GM19025 (cell line): ENCODE results near the gene CAV1.
"Not testable (repeated sequence)": the region's sequence is repeated elsewhere in the genome, so short reads cannot be mapped to it uniquely, and the experiment has no call there.

ENCODE experiments used
- ATAC-seq: cut with Tn5 transposase; IDR thresholded peaks from one replicate; pipeline ENCODE4 v1.9.1; 2021; ENCODE audit warnings: mild to moderate bottlenecking, low read depth, moderate library complexity; ENCODE audit not compliant: unreplicated experiment

The CAV1 gene

DNA sequence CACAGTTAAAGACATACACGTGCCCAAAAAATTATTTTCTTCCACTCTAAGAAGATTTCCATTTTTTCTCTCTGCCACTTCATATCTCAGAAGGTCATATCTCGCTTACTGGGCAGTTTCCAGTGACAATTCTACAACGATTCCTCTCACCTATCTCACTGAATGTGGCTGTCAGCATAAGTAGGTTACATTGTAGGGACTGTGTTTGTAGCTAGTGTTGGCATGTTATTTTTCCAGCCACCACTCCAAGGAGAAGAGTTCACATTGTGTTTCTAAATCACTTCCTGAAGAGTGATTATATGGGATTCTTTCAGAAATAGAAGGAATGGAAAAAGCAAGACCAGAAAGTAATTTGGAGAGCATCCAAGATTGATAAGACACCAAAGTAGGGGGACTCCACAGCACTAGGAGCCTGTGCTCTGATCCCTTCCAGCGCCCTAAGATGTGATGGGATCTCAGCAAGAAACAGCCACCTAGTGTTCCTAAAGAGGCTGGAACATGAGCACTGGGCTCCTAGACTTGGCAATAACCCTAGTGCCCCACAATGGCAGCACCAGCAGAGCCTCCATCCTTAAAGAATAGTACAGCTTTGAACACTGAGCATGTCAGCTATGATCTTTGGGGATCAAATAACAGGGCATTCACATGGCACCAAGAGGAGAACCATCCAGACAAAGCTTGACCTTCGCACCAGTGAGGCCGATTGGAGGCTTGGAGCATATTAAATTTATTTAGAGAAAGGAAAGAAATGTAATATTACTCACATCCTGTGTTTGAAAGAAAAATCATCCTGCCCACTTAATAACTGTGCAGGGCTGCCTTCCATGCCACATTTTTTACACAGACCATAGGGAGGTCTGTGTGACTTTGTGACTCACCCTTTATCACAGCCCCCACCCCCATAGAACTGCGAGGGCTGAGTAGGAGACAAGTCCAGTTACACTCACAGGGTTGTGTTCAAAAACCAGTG is 51.8 kb downstream of the CAV1 start:
- no peak for ATAC-seq

GRCh38 chr7:116577320-116577871 is 52.6 kb downstream of the CAV1 start:
- peak; percentile 75 for ATAC-seq

- no peak for ATAC-seq
These were observed 53.7 kb downstream of the CAV1 start for GRCh38 chr7:116578526-116578925.

- ATAC-seq = no peak
These were observed 54.5 kb downstream of the CAV1 start for GRCh38 chr7:116579322-116579721.

DNA sequence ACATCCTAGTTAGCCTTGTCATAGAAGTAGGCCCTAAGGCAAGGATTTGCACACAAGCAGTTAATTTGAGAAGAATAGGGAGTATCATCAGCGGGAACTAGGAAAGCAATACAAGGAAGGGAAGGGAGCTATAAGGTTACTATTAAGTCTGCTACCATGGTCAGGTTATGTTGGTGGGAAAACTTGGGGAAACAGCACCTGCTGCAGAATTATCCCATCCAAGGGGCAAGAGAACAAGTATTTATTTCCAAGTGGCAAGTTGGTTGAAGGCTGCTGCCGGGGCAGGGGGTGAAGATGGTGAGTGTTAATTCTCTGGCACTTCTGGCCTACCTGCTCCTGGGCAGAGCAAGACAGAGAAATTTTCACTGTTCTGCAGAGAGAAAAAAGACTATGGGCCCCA is 55.0 kb downstream of the CAV1 start:
- no peak for ATAC-seq

DNA sequence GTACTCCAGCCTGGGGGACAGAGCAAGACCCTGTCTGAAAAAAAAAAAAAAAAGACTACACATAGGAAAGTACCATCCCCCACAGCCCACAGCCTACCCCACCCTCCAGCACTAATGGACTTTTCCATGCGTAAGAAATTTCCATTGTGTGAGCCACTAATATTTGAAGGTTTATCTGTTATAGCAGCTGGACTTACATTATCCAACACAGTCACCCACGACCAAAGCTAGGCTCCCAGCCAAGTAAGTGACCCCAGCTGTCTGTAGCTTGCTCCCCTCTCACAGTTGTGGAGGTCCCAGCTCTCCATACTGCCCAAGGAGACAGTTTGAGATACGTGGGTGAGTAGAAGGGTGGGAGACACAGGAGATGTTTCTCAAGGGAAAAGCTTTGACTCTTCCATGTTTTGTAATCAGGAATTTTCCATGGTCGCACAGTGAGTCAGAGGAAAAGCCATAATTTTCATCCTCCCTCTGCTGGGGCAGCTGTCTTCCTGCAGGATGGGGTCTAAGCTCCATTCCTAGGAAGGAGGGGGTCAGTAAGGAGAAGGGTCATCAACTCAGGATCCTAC is 57.4 kb downstream of the CAV1 start:
- ATAC-seq = no peak

DNA sequence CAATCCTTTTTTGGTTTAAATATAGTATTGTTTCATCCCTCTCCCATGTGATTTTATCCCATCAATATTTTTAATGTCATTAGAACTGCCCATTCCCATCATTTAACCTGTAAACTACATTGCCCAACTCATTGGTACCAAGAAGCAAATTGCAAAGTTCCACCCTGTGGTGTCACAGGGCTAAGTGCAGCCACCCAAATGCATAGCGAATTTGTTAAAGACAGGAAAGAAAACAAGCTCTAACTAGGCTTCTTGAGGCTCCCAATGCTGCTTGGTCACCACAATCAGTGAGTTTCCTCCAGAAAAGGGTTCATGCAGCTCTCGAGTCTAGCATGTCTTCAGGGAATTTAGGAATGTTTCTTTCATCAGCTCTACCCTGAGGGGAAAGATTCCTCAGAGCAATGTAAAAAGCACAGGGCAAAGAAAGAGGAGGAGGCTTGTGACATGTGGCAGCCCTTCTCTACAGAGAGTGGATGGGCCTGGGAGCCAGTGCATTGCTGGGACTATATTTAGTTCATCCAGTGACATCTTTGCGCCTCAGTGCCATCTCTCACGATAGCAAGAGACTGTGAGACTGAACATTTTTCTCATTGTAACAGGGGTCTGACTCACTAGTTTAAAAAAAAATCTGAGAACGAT is 58.1 kb downstream of the CAV1 start:
- no peak for ATAC-seq

DNA sequence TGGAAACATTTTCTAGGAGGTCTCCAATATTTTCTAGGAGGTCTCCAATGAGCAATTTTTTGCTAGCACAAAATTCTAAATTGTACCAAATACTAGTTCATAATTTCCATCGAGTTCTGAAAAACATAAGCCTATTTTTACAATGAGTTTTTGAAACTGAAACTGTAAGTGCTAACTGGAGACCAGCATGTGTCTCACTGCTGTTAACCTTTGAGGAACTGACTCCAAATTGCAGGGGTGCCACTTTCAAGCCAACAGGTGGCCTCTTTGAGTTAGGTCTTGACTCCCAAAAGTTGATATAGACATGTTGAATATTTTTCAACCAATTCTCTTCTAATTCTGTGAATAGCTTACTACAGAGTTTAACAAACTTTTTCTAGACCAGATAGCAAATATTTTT is 58.8 kb downstream of the CAV1 start:
- peak; percentile 89 for ATAC-seq

GRCh38 chr7:116584721-116585120 is 59.9 kb downstream of the CAV1 start:
- no peak for ATAC-seq

DNA sequence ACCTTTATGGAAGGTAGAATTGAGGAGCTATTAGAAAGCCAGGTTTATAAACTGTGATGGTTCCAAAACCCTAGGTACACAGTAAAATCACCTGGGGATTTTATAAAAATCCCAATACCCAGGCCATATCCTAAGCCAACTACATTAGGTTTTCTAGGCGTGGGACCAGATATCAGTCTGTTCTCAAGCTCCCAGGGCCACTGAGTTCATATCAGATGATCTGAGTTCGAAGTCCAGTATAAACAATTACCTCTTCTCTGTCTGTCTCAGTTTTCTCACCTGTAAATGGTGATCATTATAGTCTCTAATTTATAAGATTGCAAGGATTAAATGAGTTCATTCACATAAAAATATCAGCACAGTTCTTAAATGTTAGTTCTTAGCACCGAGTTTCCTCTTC is 60.6 kb downstream of the CAV1 start:
- no peak for ATAC-seq

DNA sequence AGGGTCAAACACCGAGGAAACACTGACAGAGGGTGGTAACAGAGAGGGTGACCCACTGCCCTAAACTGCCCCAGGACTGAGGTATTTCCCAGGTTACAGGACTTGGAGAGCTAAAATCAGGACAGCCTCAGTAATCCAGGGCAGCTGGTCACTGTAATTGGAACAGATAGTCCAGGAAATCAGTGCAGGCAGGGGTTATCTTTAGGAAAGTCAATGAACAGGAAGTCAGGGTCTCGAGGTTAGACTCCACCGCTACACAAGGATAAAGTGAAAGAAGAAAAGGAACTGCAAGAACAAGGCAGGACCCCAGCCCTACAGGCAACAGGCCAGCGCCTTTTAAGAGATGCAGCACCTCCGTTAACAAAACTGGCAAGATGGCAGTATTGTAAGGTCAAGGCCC is 61.1 kb downstream of the CAV1 start:
- no peak for ATAC-seq

GRCh38 chr7:116587200-116587599 is 62.4 kb downstream of the CAV1 start:
- not testable (repeated sequence) for ATAC-seq

- ATAC-seq = peak; percentile 38
These were observed 63.4 kb downstream of the CAV1 start for GRCh38 chr7:116588225-116588624.

- no peak for ATAC-seq
These were observed 64.1 kb downstream of the CAV1 start for GRCh38 chr7:116588641-116589594.

DNA sequence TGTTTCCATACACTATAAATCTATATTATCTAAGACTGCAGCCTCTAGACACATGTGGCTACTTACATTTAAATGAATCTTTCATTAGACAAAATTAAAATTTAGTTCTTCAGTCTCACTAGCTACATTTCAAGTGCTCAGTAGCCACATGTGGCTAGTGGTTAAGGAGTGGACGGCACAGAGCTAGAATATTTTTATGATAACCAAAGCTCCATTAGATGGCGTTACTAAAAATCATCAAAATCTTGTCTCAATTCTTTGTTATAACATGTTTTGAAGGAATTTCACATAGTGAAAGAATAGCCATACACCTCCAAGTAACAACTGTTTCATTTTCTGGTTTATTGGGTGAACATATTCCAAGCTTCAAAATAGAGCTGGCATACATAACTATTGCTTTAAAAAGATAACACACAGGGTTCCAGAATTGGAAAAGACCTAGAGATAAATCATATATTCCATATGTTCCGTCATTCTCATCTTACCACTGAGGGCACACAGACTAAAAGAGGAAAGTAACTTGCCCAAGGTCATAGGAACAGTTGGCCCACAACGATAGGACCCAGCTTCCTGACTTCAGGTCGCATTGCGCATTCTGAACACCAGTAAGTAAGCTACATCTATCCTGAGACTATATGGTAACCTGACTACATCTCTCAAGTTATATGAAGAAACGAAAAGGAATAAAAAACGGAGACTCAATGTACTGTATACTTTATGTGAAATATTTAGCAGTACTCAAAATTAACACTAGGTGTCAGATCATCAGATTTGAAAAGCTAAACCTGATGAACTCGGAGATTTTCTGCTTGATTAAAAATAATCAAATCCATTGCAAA is 66.6 kb downstream of the CAV1 start:
- no peak for ATAC-seq

GRCh38 chr7:116592041-116592355 is 67.2 kb downstream of the CAV1 start:
- ATAC-seq = no peak

- ATAC-seq = no peak
These were observed 67.6 kb downstream of the CAV1 start for GRCh38 chr7:116592445-116592844.

GRCh38 chr7:116593359-116594075 is 68.7 kb downstream of the CAV1 start:
- no peak for ATAC-seq

DNA sequence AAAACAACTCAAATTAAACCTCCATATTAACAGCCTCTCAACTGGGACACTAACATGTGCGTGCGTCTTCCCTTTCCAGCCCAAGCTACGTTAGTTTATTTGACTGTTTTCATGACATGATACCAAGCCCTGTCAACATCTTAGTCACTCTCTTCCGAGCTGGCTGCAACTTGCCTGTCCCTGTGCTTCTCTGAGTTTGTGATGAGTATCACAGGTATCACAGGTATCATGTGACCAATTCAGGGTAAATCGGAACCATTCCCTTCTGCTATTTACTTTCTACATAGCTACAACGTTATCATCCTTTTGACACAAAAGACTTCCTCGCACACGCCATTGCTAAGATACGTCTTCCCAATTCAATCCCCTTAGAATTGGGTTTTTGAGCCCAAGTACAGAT is 70.2 kb downstream of the CAV1 start:
- no peak for ATAC-seq
